PC-9 (cell line): ENCODE measurements around the gene DLGAP1.

Experiments used
- EZH2 ChIP-seq: fragments of 200-600 bp; sonication (generic); IDR thresholded peaks from 2 replicates; pipeline ENCODE4 v1.8.0; 2017; ENCODE audit warnings: antibody characterized with exemption, low read depth
- TF ChIP-seq, protein P1 (sequence below): fragments of 200-600 bp; sonication (generic); conservative IDR thresholded peaks from 2 replicates; pipeline ENCODE4 v1.6.1; 2017; ENCODE audit warnings: mixed run types, antibody characterized with exemption, mild to moderate bottlenecking, moderate library complexity

DNA sequence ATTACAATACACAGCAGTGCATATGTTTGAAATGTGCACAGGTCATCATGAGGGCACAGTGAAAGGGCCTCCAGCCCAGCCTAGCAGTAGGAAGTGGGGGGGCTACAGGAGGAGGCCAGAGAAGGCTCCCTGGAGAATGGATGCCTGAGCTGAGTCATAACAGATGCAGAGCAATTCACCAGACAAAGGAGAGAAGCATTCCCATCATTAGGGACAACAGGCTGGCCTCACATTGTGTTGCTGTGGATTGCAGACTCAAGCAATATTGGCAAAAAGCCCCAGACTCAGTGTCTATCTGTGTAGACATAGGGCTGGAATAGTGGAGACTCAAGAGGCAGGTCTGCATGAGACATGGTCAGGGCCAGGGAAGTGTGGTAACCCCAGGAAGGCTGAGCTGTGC is 329.9 kb downstream of the DLGAP1 start:
- TF ChIP-seq, protein P1, sequence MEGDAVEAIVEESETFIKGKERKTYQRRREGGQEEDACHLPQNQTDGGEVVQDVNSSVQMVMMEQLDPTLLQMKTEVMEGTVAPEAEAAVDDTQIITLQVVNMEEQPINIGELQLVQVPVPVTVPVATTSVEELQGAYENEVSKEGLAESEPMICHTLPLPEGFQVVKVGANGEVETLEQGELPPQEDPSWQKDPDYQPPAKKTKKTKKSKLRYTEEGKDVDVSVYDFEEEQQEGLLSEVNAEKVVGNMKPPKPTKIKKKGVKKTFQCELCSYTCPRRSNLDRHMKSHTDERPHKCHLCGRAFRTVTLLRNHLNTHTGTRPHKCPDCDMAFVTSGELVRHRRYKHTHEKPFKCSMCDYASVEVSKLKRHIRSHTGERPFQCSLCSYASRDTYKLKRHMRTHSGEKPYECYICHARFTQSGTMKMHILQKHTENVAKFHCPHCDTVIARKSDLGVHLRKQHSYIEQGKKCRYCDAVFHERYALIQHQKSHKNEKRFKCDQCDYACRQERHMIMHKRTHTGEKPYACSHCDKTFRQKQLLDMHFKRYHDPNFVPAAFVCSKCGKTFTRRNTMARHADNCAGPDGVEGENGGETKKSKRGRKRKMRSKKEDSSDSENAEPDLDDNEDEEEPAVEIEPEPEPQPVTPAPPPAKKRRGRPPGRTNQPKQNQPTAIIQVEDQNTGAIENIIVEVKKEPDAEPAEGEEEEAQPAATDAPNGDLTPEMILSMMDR: no peak
- no peak for TF ChIP-seq EZH2
